ENCODE measurements around the gene PSMB2.
"Not testable (repeated sequence)": the region's sequence is repeated elsewhere in the genome, so short reads cannot be mapped to it uniquely, and the experiment has no call there.

PSMB2 gene

DNA sequence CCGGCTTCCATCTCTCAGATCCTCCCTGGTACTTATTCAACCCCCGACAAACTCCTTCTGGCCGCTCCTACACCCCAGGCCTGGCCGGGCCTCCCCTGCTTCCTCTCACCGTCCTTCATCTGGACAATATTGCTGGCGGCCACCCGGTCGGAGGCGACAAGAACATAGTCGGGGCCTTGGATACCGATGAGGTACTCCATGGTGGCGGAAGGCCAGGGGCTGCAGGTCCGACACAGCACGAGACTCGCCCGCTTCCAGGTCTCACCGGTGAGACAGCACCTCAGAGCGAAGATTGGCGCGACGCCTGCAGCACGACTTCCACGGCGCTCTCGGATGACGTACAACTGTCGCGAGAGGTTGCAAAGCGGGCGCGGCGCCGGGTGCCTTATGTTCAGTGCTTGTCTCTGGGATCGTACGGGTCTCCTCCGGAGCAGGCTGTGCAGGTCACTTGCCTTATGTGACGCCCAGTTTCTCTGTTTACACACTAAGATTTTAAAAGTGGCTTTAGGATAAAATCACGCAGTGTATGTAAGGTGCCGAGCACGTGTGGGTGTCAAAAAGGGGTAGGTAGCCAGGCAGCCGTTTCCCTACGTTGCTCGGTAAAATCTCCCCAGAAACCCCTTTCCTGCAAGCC lies at the start of gene PSMB2:
Gene PSMB2, minus strand, starts transcription at position 294 of the 634 bp plus-strand sequence. Its CDS starts 94 bp downstream, at position 200.
- DNase-seq = peak; percentile 90 to 97 (median 92)

DNA sequence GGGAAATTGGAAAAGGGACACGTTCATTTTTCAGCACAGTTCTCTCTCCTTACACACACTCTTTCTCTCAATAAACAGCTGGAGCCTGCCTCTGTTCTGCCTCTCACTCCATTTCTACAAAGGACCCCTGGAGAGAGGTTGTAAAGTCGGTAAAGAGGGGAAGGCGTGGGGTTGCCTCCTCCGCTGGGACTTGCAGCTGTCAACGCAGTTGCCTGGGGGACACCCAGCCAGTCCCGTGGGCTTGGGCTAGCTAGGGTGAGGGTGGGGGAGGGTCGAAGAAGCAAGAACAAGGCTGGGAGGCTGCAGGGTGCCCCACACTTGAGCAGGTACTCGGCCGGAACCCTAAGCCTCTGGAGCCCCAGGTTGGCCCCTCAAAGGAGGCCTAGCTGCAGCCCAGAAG lies 49.8 kb upstream of the PSMB2 start:
- no peak for DNase-seq

DNA sequence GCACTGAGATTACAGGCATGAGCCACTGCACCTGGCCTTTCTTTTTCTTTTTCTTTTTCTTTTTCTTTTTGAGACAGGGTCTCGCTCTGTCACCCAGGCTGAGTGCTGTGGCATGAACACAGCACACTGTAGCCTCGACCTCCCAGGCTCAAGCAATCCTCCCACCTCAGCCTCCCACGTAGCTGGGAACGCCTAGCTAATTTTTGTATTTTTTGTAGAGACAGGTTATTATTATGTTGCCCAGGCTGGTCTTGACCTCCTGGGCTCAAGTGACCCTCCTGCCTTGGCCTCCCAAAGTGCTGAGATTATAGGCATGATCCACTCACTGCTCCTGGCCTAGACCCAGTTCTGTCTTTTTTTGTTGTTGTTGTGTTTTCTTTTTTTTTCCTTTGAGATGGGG lies 48.8 kb upstream of the PSMB2 start:
- not testable (repeated sequence) for DNase-seq

DNA sequence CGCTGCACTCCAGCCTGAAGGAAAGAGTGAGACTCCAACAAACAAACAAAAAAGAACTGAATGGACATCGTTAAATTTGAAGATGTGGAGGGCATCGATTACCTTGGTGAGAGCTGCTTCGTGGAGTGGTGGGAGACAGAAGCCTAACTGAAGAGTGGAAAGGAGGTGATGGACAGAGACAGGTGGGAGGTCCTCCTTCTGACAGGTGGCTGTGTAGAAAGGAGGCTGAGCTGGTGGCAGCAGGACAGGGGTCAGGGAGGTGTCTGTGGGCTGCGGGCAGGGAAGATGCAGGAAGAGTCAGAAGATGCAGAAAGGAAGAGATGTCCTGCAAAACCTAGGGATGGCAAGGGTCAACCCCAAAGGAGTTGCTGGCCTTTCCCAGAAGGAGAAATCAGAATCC lies 46.8 kb upstream of the PSMB2 start:
- DNase-seq = no peak

DNA sequence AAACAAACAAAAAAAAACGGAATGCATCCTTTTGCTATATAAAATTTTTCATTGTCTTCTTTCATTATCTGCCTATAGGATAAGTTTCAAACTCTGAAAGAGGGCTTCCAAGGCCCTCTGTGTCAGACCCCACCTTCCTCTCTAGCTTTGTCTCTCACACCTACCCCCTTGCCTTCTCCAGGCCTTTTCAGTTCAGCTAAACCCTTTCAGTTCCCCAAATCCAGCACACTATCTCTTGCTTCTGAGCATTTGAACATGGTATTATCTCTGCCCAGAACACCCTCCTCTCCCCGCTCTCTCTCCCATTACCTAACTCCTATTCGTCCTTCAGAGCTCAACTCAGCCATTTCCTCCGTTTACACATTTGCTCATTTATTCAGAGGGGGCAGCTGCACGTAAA lies 41.7 kb upstream of the PSMB2 start:
- DNase-seq = no peak

DNA sequence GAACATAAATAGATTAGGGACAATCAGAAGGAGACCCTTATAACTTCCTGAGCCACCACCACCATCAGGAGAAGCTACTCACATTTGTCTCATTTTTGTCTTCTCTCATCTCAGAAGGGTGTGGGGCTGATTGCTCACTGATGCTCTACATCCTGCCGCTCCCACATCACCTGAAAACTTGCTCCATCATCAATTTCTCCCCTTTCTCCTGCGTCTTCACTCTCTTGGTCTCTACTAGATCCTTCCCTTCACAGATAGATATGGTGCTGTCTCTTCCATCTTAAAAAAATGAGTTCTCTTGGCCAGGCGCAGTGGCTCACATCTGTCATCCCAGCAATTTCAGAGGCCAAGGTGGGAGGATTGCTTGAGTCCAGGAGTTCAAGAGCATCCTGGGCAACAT lies 38.9 kb upstream of the PSMB2 start:
- DNase-seq = no peak

DNA sequence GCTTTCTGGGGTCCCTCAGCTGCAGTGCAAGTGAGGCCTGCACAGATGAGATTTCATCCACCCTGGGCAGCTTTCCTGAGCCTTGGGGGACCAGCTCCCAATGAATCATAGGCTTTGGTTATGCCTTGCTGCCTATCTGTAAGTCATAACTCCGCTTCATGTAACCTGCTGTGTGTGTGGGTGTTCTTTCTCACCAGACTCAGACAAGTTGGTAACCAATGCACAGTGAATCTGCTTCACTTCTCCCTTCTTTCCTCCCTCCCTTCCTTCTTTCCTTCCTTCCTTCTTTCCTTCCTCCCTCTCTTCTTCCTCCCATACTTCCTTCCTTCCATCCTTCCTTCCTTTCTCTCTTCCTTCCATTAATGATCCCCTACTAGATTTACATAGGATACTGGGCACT lies 34.4 kb upstream of the PSMB2 start:
- DNase-seq = no peak

DNA sequence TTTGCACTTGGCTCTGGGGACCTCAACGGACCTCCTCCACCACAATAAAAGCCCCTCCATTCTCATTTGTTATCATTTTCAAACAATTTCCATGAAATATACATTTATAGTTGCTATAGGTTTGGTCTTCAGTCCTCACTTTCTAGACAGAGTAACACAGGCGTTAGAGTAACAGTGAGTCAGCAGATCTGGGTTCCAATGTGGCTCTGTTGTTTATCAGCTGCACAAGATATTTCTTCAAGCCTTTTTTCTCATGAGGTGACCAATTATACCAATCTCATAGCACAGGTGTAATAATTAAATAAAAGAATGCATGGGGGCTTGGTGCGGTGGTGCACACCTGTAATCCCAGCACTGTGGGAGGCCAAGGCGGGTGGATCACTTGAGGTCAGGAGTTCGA lies 32.8 kb upstream of the PSMB2 start:
- no peak for DNase-seq

DNA sequence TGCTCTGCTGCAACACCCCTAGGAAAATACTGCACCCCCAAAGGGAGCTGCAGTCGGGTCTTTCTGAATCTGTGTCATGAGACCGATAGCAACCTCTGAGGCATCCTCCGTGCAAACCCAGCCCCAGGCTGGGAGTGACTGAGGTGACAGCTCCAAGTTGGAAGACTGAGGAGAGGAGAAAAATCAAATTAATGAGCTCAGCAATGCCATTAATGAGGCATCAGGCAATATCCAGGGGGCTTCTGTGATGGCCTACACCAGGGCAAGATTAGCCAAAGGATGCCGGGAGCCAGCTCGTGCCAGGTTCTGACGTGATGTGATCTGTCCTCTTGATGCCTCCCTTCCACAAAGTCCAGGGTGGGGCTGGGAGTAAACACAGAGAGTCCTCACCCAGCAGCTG lies 30.8 kb upstream of the PSMB2 start:
- DNase-seq = no peak

DNA sequence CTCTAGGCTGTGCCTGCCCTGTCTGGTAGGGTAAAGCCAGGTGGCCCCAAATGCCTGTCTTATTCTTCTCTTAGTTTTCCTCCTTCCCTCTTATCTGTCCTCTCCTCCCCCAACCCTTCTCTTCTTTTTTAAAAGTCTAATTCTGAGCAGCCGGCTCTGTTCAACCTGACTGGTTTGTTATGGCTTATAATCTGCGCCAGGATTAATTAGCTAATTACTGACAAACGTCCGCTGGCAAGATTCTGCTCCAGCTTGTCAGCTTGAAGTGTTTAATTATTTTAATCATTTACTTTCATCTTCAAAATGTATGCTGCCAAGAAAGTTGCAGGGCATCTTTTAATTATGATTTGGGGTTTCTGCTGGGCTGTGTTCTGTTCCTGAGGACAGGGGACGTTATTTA lies 27.2 kb upstream of the PSMB2 start:
- DNase-seq = no peak

DNA sequence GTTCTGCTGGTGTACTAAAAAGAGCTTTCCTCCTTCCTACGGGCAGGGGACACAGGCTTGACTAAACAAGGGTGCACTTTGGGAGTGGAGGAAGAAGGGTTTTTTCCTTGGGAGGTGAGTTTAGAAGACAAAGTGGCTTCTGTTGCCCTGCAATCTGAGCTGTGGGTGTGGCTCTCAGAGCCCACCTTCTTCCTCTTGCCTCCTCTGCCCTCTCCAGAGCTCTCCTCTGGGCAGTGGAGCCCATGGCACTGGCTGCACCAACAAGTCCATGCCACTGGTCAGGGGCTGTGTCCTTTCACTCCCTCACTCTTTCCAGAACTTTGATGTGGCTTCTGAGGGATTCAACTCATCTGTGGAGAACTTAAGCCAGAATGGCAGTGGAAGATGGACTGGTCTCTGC lies 25.6 kb upstream of the PSMB2 start:
- DNase-seq = no peak

DNA sequence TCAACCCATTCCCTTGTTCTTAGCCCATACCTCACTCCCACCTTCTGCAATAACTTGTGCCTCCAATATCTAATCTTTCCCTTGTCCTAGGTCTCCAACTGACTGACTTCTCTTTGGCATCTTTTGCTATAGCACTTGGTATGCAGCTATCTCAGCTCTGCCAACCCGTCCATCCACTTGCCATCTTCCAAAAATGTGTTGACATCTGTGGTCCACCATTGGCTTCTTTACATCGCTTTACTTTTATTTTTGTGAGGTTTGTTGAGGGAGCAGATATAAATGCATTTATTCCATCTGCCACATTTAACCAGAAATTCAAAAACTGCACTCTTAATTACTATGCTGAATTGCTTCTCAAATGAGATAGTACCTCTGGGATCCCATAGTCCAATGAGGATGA lies 24.9 kb upstream of the PSMB2 start:
- DNase-seq = no peak

DNA sequence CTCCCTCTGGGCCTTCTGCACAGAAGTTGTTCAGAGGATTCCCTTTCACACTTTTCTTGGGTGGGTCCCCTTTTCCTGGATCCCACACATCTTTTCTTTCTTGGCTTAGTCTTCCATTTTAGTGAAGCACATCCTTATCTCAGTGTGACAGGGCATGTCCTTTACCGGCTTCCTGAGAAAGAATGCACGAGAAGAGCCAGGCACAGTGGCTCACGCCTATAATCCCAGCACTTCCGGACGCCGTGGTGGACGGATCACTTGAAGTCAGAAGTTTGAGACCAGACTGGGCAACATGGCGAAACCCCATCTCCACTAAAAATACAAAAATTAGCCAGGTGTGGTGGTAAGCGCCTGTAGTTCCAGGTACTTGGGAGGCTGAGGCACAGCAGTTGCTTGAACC lies 22.1 kb upstream of the PSMB2 start:
- no peak for DNase-seq

DNA sequence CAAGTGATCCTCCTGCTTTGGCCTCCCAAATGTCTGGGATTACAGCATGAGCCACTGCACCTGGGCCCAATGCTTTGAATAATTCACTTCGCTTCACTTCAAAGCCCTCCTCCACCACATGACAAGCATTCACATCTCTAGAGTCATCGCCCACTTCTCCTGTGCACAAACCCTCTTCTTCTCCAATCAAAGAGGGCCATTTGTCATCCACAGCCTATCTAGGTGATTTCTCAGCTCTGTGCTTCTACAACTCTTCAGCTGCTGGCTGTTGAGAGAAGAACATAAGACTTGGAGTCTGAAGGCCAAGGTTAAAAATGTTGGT lies 20.1 kb upstream of the PSMB2 start:
- no peak for DNase-seq

DNA sequence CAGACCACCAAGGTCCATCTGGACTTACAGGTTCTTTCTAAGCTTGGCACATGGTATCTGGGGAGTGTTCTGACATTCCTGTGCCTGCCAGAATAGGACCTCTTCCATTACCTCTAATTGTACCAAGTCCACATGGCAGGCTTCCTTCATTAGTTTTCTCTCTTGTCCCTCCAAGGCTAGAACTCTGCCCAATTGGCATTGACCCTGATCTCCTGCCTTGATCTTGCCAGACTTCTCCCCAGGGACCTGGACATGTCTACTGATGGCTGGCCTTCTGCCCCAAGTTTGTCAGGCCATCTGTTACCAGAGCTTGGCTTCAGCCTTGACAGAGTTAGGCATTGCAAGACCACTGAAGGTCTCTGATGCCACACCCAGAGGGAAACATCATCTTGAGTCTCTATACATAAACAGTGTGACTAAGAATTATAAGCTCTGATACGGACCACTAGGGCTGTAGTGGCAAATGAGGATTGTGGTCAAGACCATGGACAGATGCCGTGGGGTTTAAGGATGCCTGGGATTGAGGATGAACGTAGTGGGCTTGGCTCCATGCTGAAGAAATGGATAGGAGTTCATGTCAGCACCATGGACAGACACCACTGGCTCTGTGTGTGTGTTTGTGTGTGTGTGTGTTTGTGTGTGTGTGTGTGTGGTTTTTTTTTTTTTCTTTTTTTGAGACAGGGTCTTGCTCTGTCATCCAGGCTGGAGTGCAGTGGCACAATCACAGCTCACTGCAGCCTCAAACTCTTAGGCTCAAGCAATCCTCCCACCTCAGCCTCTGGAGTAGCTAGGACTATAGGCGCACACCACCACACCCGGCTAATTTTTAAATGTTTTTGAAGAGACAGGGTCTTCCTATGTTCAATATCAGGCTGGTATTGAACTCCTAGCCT lies 19.5 kb upstream of the PSMB2 start:
- DNase-seq = no peak

DNA sequence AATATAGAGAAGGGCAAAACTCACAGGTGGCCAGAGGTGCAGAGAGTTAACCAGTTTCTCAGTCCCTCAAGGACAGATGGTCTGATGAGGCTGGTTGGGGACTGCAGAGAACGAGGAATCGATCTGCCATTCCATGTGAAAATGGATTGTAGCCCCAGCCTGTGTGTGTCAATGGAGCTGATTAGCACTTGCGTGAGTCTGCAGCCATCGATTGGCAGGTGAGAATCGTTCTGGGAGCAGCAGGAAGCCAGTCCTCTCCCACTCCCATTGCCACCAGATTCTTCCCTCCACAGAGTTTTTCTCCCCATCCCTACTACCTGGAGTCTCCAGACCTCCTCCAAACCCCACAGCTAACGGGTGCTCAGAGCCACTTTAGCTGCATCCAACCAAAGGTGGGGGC lies 18.3 kb upstream of the PSMB2 start:
- DNase-seq = no peak

DNA sequence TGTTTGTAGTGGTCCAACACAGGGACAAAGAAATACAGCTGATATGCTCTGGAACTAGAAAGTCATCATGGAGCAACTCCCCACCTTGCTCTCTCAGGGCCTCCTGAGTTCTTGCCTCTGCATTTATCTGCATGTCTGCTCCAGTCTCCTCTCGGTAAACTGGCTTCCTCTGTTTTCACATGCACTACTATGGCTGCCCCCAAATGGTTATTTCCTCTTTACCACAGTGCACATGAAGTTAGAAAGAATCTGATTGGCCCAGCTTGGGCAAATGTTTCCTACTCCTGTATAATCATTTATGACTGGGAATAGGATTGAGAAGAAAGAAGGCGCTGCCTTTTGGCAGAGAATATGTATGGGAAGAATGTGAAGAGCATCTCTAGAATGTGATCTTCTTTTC lies 16.5 kb upstream of the PSMB2 start:
- no peak for DNase-seq

DNA sequence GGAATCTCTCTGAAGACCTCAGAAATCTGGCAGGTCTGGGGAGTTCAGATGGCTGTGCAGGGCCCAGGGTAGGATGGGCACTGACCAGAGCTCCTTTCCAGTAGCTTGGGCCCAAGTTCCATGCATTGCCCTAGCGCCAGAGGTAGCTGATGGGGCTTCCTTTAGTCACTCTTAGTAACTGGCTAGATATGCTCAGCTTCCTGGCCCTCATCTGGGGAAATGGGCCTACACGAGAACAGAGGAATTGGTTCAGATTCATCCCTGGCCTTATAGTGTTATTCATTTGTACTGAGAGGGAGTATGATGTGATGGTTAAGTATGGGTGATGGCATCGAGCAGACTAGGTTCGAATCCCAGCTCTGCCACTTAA lies 15.5 kb upstream of the PSMB2 start:
- no peak for DNase-seq

DNA sequence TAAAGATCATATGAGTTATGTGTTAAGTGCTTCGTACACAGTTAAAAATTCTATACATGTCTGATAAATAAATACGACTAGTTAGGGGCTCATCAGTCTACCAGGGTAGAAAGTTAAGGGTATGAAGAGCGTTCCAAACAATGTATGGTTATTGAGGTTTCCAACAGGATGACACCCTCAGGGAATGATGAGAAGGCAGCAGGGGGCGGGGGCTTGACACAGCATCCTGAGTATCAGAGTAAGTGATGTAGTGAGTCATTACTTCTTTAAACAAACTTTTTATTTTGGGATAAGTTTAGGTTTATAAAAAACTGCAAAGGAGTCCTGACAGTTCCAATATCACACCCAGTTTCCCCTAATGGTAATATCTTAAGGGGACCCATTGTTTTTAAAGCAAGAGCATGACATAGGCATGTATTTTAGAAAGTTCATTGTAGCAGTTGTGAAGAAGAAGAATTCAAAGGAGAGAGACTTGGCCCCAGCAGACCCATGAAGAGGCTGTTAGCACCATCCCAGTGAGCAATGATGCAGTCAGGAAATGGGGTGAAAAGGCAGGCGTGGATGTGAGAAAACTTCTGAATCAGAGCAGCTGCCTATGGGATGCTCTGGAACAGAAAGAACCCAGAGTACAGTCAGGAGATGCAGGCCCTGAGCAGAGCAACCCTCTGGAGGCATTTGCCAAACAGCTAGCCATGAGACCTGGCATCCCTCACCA lies 15.0 kb upstream of the PSMB2 start:
- DNase-seq = no peak

DNA sequence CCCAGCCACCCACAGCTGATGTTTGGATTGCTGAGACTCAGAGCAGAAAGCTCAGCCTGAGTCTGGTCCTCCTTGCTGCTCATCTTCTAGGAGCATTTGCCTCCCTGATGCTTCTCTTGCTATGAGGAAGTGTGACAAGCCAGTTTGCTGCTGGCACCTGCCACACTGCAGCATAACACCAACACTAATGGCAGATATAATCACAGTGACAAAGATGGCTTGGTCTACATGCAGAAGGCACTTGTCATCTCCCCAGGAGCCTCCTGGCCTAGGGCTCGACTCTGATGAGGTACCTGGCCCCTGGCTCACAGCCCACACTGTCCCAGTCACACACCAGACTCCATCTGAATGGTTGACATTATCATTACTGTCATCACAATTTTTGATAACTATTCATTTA lies 13.9 kb upstream of the PSMB2 start:
- no peak for DNase-seq

DNA sequence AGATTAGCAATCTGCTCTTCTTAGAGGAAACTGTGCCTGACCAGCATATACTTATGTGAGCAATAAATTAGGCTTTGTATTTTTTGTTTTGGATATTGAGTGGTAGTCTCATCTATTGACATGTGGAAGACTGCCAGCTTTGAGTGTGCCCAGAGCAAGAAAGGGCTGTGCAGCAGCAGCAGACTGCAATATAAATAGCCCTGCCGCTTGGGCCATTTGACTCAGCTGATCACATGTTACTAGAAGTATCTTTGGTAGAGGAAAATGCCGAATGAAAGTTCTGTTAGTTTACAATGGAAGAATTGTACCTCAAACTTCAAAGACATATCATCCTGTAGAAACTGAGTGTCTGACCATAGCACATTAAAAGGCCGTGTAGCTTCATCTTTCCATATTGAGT lies 9.1 kb upstream of the PSMB2 start:
- DNase-seq = no peak

DNA sequence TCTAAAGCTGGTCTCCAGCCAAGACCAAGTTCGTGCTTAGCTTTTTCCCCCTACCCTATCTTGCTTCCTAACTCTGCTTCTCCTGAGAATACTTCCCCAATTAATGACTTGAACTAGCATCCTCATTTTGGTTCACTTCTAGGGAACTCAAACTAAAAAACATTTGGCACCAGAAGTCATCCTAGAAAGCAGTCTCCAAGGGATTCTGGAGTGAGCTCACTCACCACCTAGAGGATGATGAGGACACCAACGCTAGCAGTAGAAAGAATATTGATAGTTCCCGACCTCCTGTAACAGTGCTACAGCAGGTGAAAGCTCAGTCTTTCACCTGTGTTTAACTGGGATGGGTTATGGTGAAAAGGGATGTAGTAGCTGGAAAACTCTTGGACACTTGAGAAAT lies 4.7 kb upstream of the PSMB2 start:
- DNase-seq = no peak

DNA sequence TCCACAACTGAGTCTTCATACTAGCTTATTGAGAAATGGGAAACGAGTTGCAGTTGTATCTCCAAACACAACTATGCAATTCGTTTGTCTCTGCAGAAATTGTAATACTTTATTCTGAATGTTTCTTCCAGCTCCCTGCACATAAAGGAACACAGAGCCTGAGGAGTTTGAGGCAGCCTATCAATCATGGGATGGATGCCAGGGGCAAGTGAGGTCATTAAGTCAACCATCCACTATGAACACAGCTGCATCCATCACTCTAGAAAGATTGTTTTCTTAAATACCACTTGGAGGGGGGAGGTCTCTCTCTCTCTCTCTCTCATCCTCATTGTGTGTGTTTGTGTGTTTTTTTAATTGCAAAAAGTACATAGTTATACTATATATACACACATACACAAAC lies 2.9 kb upstream of the PSMB2 start:
- DNase-seq = no peak

DNA sequence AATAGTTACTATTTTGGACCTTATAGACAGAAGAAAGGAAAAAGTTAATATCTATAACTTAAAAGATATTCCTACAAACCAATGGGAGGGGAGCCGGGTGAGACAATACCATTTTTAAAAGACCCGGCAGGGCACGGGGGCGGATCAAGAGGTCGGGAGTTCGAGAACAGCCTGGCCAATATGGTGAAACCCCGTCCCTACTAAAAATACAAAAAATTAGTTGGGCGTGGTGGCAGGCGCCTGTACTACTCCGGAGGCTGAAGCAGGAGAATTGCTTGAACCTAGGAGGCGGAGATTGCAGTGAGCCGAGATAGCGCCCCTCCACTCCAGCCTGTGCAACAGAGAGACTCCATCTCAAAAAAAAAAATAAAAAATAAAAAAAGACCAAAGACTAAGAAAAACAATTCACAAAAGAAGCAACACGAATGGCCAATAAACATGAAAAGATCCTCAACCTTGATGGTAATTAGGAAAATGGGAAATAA lies 1.2 kb upstream of the PSMB2 start:
- no peak for DNase-seq

Data from activated CD4-positive, CD25-positive, alpha-beta regulatory T cell (primary cell).